ENCODE measurements around the gene ZNF836.
A peak's percentile ranks its signal among the peaks of the same experiment; 100 is the strongest.

Gene ZNF836

DNA sequence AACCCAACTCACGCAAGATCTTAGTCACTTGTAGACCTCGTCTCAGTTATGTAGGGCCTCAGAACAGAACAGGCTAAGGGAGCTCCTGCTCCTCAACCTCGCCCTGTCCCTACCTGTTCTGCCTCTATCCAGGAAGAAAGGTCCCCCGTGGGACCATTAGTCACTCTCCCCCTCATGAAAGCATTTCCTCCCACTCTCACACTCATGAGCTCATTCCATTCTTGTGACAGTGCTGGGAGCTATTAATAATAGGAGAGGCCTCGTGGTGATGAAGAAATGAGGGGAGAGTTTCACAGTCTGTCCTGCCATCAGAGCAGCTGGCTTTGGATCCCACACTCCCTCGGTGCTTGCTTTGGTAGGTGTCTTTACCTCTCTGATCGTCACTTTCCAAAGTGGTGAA lies 28.6 kb upstream of the ZNF836 start:
- Histone ChIP-seq H3K9me3 (ENCODE audit: low read length) (no peaks in the 10 kb centered on the region), H3K4me3 (ENCODE audit: low read depth in 1 of 2, low read length in 2 of 2) (no peak overlapping the region), H3K27ac (ENCODE audit: low read depth, low read length) (no peak overlapping the region), H3K36me3 (ENCODE audit: insufficient read depth, low read length) (peaks cover 75% of the 10 kb centered on the region), H3K27me3 (ENCODE audit: control insufficient read depth in 1 of 2, insufficient read depth in 2 of 2, low read length in 2 of 2) (no peaks in the 10 kb centered on the region), H3K9ac (ENCODE audit: low read length) (no peak overlapping the region), H3K4me1 (ENCODE audit: insufficient read depth, low read length) (peaks cover 24% of the 10 kb centered on the region)

DNA sequence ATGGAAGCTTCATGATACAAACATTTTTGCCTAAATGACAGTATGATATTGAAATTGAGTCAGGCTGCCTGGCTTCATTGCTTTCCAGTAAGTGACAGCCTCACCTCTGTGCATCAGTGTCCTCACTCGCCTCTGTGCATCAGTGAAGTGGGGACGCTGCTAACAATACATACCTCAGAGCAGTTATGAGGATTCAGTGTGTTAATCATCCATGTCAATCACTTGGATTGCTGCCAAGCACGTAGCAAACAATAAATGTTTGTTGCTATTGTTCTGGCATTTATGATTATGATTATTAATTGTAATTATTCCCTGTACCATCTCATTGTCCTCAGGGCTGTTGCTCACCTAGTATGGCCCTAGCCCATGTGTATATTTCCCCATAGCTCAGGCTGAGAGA lies 27.3 kb upstream of the ZNF836 start:
- Histone ChIP-seq H3K4me3 (ENCODE audit: low read depth in 1 of 2, low read length in 2 of 2) (no peak overlapping the region), H3K27me3 (ENCODE audit: control insufficient read depth in 1 of 2, insufficient read depth in 2 of 2, low read length in 2 of 2) (no peaks in the 10 kb centered on the region), H3K27ac (ENCODE audit: low read depth, low read length) (no peak overlapping the region), H3K9ac (ENCODE audit: low read length) (no peak overlapping the region), H3K36me3 (ENCODE audit: insufficient read depth, low read length) (peaks cover 67% of the 10 kb centered on the region), H3K9me3 (ENCODE audit: low read length) (no peaks in the 10 kb centered on the region), H3K4me1 (ENCODE audit: insufficient read depth, low read length) (peaks cover 34% of the 10 kb centered on the region)

DNA sequence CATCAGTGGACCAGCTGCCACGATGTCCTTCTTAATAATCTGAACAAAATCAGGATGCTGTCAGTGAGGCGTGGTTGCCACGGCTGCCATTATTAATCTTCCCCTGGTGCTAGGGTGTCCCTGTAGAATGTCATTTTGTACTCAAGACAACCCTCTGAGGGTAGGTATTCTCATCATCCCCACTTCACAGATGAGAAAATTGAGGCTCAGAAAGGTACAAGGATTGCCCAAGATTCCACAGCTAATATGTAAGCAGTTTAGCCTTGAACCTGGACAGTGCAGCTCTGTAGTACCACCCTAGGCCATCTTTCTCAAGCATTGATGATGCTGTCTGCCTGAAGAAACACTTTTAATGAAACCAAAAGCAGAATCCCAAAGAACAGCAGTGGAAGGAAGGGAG lies 26.5 kb upstream of the ZNF836 start:
- Histone ChIP-seq H3K4me1 (ENCODE audit: insufficient read depth, low read length) (peaks cover 38% of the 10 kb centered on the region), H3K9ac (ENCODE audit: low read length) (no peak overlapping the region), H3K27ac (ENCODE audit: low read depth, low read length) (no peak overlapping the region), H3K4me3 (ENCODE audit: low read depth in 1 of 2, low read length in 2 of 2) (no peak overlapping the region), H3K27me3 (ENCODE audit: control insufficient read depth in 1 of 2, insufficient read depth in 2 of 2, low read length in 2 of 2) (no peaks in the 10 kb centered on the region), H3K36me3 (ENCODE audit: insufficient read depth, low read length) (peaks cover 60% of the 10 kb centered on the region), H3K9me3 (ENCODE audit: low read length) (no peaks in the 10 kb centered on the region)

DNA sequence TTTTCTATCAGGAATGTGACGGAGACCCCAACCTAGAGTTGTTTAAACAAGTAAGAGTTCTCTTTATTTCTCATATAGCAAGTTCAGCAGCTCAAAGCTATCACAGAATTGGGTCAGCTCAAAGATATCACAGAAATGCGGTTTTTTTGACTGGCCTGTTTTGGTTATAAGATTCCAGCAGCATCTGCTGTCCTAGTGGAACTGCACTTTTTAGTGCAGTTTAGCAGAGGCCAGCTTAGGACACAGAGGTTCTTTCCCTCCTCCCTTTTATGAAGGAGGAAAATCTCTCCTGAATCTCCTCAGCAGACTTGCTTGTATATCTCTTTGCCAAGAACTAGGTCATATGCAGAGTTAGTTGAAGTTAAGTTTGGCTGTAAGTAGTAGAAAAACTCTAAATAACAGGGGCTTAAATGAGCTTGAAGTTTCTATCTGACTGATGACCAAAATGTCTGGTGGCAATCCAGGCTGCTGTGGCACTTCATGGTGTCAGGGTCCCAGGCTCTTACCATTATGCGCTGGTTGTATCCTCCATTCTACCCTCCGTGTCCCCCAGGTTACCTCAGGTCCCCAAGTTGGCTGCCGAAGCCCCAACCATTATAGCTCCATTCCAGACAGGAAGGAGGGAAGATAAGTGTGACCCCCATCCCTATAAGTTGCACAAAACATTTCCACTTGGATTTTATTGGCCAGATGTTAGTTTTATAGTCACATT lies 25.0 kb upstream of the ZNF836 start:
- Histone ChIP-seq H3K9me3 (ENCODE audit: low read length) (no peaks in the 10 kb centered on the region), H3K27ac (ENCODE audit: low read depth, low read length) (no peak overlapping the region), H3K27me3 (ENCODE audit: control insufficient read depth in 1 of 2, insufficient read depth in 2 of 2, low read length in 2 of 2) (no peaks in the 10 kb centered on the region), H3K4me3 (ENCODE audit: low read depth in 1 of 2, low read length in 2 of 2) (no peak overlapping the region), H3K9ac (ENCODE audit: low read length) (no peak overlapping the region), H3K4me1 (ENCODE audit: insufficient read depth, low read length) (peaks cover 53% of the 10 kb centered on the region), H3K36me3 (ENCODE audit: insufficient read depth, low read length) (peaks cover 44% of the 10 kb centered on the region)

DNA sequence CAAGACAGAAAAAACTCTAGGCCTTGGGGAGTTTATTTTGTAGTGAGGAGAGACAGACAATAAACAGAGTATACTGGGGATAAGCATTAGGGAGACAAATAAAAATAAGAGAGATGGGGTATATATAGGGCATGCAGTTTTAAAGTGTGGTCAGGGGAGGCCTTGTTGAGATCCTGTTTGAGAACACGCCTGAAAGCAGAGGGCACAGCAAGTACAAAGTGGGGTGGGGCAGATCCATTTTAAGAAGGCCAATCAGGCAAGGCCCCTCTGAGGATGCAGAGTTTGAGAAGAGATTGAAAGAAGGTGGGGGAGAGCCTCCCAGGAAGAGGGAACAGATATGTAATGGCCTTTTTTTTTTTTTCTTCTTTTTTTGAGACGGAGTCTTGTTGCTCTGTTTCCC lies 20.5 kb upstream of the ZNF836 start:
- peaks cover 23% of the 10 kb centered on the region for H3K36me3 ChIP-seq (ENCODE audit: insufficient read depth, low read length)
- H3K9me3 ChIP-seq (ENCODE audit: low read length) = no peaks in the 10 kb centered on the region
- peaks cover 58% of the 10 kb centered on the region for H3K4me1 ChIP-seq (ENCODE audit: insufficient read depth, low read length)
- H3K27ac ChIP-seq (ENCODE audit: low read depth, low read length) = no peak overlapping the region
- peak overlapping the region; percentile 92 for H3K9ac ChIP-seq (ENCODE audit: low read length)
- peak overlapping the region in 1 of 2 donors; percentile 87 for H3K4me3 ChIP-seq (ENCODE audit: low read depth in 1 of 2, low read length in 2 of 2)
- H3K27me3 ChIP-seq (ENCODE audit: control insufficient read depth in 1 of 2, insufficient read depth in 2 of 2, low read length in 2 of 2) = no peaks in the 10 kb centered on the region

DNA sequence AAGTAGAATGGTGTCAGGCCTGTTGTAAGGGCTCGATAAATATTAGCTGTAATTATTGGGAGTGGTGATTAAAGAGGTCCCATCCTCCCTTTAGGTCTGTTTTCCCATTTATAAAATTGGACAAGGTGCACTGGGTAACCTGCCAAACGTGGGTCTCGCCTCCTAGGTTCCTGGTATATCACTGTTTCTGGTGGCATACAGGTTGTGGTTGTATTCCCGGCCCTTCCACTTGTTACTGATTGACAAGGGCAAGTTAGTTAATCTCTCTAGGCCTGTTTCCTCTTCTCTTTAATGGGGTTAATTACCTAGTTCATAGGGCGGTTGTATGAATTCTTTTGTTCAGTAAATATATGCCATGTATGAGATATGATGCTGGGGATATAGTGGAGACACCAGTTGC lies 20.0 kb upstream of the ZNF836 start:
- H3K9me3 ChIP-seq (ENCODE audit: low read length) = no peaks in the 10 kb centered on the region
- no peaks in the 10 kb centered on the region for H3K27me3 ChIP-seq (ENCODE audit: control insufficient read depth in 1 of 2, insufficient read depth in 2 of 2, low read length in 2 of 2)
- peak overlapping the region; percentile 92 for H3K9ac ChIP-seq (ENCODE audit: low read length)
- H3K4me1 ChIP-seq (ENCODE audit: insufficient read depth, low read length) = peaks cover 53% of the 10 kb centered on the region
- H3K36me3 ChIP-seq (ENCODE audit: insufficient read depth, low read length) = peaks cover 17% of the 10 kb centered on the region
- peak overlapping the region; percentile 87 to 97 for H3K4me3 ChIP-seq (ENCODE audit: low read depth in 1 of 2, low read length in 2 of 2)
- H3K27ac ChIP-seq (ENCODE audit: low read depth, low read length) = no peak overlapping the region

DNA sequence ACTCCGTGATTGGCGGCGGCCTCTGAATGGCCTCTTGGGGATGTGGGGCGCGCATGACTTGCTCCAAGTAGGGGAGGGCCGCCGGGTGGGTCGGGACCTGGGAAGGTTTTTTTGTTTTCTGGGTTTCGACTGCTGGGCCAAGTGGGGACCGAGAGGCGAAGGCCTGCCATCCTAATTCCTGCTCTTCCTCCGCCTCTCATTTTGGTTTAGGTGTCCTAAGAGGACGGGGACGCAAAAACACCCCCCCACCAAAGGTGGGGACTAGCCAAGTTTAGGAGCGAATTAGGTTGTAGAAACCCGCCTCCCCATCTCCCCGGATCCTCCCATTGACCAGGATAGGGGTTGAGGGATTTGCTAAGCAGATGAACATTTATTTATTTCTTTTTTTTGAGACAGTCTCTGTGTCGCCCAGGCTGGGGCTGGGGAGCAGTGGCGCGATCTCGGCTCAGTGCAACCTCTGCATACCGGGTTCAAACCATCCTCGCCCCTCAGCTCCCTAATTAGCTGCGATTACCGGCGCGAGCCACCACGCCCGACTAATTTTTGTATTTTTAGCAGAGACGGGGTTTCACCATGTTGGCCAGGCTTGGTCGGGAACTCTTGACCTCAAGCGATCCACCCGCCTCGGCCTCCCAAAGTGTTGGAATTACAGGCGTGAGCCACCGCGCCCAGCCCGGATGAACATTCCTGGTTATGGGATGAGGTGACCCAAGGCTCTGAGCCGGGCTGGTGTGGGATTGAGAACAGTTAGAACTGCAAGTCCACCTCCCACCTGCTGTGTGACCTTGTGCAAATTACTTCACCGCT lies 19.3 kb upstream of the ZNF836 start:
- peak overlapping the region; percentile 87 to 97 for H3K4me3 ChIP-seq (ENCODE audit: low read depth in 1 of 2, low read length in 2 of 2)
- peaks cover 10% of the 10 kb centered on the region for H3K36me3 ChIP-seq (ENCODE audit: insufficient read depth, low read length)
- H3K27me3 ChIP-seq (ENCODE audit: control insufficient read depth in 1 of 2, insufficient read depth in 2 of 2, low read length in 2 of 2) = no peaks in the 10 kb centered on the region
- peaks cover 50% of the 10 kb centered on the region for H3K4me1 ChIP-seq (ENCODE audit: insufficient read depth, low read length)
- no peaks in the 10 kb centered on the region for H3K9me3 ChIP-seq (ENCODE audit: low read length)
- peak overlapping the region; percentile 92 for H3K9ac ChIP-seq (ENCODE audit: low read length)
- peak overlapping the region; percentile 100 for H3K27ac ChIP-seq (ENCODE audit: low read depth, low read length)

DNA sequence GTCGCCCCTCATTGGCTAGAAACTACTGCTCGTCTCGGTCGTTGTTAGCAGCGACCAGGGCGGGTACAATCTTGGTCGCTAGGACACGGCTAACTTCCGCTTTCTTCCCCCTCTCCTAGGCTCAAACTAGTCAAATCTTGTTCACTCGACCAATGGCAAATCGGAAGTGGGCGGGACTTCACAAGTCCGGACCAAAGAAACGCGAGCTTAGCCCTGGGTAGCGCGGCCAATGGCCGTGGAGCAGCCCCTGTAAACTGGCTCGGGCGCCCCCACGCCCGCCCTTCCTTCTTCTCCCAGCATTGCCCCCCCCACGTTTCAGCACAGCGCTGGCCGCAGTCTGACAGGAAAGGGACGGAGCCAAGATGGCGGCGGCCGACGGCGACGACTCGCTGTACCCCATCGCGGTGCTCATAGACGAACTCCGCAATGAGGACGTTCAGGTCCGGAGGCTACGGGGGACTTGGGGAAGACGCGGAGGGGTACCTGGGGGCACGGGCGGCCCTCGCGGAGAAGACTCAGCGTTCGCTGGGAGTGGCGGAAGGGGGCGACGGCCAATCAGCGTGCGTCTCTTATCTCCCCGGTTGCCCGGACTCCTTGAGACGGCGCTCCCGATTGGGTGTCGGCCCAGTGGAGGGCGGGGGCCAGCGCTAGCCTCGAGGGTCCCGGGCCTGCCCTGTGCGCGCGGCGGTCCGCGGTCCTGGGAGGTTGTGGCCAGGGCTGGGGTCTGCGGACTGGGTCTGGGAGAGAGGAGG lies 18.5 kb upstream of the ZNF836 start, which contains the start of gene PPP2R1A:
Gene PPP2R1A (plus strand): TSS at position 318 of the 752 bp plus-strand sequence. CDS start 45 bp downstream, at position 363.
- peak within 1 kb of the TSS; percentile 100 for H3K27ac ChIP-seq (ENCODE audit: low read depth, low read length)
- peak within 1 kb of the TSS; percentile 92 for H3K9ac ChIP-seq (ENCODE audit: low read length)
- H3K4me3 ChIP-seq (ENCODE audit: low read depth in 1 of 2, low read length in 2 of 2) = peak within 1 kb of the TSS; percentile 87 to 97
- H3K36me3 ChIP-seq (ENCODE audit: insufficient read depth, low read length) = peaks cover 6% of the 10 kb centered on the region
- H3K9me3 ChIP-seq (ENCODE audit: low read length) = no peaks in the 10 kb centered on the region
- H3K4me1 ChIP-seq (ENCODE audit: insufficient read depth, low read length) = peaks cover 42% of the 10 kb centered on the region
- H3K27me3 ChIP-seq (ENCODE audit: control insufficient read depth in 1 of 2, insufficient read depth in 2 of 2, low read length in 2 of 2) = no peaks in the 10 kb centered on the region

DNA sequence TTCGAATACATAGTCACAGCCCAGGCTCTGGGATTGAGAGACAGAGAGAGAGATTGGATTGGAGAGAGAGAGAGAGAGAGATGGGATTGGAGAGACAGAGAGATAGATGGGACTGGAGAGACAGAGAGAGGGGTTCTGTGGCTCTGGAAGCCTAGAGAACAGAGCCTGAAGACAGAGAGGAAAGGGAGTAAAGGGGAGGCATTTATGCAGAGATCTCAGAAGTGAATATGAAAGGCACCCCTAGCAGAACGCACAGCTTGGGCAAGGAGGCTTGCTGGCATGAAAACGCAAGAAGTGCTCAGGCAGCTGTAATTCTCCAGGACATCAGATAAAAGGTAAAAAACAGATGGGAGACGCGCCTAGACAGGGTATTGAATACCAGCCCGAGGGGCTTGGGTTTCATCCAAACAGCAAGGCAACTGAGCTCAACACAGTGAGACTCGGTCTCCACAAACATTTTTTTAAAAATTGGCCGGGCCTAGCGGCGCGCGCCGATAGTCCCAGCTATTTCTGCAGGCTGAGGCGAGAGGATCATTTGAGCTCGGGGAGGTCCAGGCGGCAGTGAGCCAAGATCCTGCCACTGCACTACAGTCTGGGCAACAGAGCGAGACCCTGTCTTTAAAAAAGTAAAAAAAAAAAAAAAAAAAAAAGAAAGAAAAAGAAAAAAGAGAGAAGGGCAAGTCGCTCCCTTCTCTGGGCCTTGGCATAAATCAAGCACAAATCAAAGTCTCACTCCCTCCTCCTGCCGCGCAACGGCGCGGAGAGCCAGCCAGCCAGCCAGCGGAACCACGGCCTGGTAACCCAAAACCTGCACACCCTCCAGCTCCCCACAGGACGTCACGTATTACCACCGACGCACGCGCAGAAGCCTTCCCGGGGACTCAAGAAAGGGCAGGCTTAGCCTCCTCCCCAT lies 17.7 kb upstream of the ZNF836 start:
- Histone ChIP-seq H3K4me3 (ENCODE audit: low read depth in 1 of 2, low read length in 2 of 2) (peak overlapping the region; percentile 12 to 64), H3K36me3 (ENCODE audit: insufficient read depth, low read length) (no peaks in the 10 kb centered on the region), H3K27ac (ENCODE audit: low read depth, low read length) (peak overlapping the region; percentile 85), H3K27me3 (ENCODE audit: control insufficient read depth in 1 of 2, insufficient read depth in 2 of 2, low read length in 2 of 2) (no peaks in the 10 kb centered on the region), H3K4me1 (ENCODE audit: insufficient read depth, low read length) (peaks cover 34% of the 10 kb centered on the region), H3K9me3 (ENCODE audit: low read length) (no peaks in the 10 kb centered on the region), H3K9ac (ENCODE audit: low read length) (peak overlapping the region; percentile 34)

DNA sequence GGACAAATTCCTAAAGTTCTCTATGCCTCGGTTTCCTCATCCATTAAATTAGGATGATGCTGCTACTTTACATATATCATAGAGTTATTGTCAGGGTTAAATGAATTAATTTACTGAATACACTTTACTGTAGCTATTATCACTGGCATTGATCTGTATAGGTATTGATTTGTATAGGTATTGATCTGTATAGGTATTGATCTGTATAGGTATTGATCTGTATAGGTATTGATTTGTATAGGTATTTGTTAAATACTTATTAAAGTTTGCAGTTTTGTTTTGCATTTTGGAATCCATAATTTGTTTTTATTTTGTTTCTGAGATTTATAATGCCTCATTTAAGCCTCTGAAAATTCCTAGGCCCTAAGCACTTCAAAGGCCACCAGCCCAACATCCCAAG lies 16.0 kb upstream of the ZNF836 start:
- no peak overlapping the region for H3K9ac ChIP-seq (ENCODE audit: low read length)
- no peak overlapping the region for H3K4me3 ChIP-seq (ENCODE audit: low read depth in 1 of 2, low read length in 2 of 2)
- H3K27ac ChIP-seq (ENCODE audit: low read depth, low read length) = no peak overlapping the region
- H3K4me1 ChIP-seq (ENCODE audit: insufficient read depth, low read length) = peaks cover 24% of the 10 kb centered on the region
- no peaks in the 10 kb centered on the region for H3K9me3 ChIP-seq (ENCODE audit: low read length)
- H3K27me3 ChIP-seq (ENCODE audit: control insufficient read depth in 1 of 2, insufficient read depth in 2 of 2, low read length in 2 of 2) = no peaks in the 10 kb centered on the region
- H3K36me3 ChIP-seq (ENCODE audit: insufficient read depth, low read length) = no peaks in the 10 kb centered on the region

Measured in muscle layer of colon (tissue), 2 donors.